Ishikawa (cell line): ENCODE results near the gene ADGRF4.

Experiments
- CEBPB ChIP-seq: IDR thresholded peaks from 2 replicates; pipeline ENCODE4 v1.6.1; 2012
- FOXM1 ChIP-seq: IDR thresholded peaks from 2 replicates; pipeline ENCODE4 v1.6.1; 2012; ENCODE audit warnings: low read depth, borderline replicate concordance
- RAD21 ChIP-seq: IDR thresholded peaks from 2 replicates; pipeline ENCODE4 v1.6.1; 2012; ENCODE audit warnings: low read depth
- TAF1 ChIP-seq: IDR thresholded peaks from 2 replicates; pipeline ENCODE4 v1.6.1; 2012; ENCODE audit warnings: low read depth, mild to moderate bottlenecking
- TEAD4 ChIP-seq: IDR thresholded peaks from 2 replicates; pipeline ENCODE4 v1.6.1; 2012
- USF1 ChIP-seq: IDR thresholded peaks from 2 replicates; pipeline ENCODE4 v1.6.1; 2012
- YY1 ChIP-seq: IDR thresholded peaks from 2 replicates; pipeline ENCODE4 v1.6.1; 2012; ENCODE audit warnings: low read depth
- ZBTB7A ChIP-seq: IDR thresholded peaks from 2 replicates; pipeline ENCODE4 v1.6.1; 2012; ENCODE audit warnings: low read depth
- TF ChIP-seq, protein P1 (sequence below): IDR thresholded peaks from 2 replicates; pipeline ENCODE4 v1.6.1; 2012

DNA sequence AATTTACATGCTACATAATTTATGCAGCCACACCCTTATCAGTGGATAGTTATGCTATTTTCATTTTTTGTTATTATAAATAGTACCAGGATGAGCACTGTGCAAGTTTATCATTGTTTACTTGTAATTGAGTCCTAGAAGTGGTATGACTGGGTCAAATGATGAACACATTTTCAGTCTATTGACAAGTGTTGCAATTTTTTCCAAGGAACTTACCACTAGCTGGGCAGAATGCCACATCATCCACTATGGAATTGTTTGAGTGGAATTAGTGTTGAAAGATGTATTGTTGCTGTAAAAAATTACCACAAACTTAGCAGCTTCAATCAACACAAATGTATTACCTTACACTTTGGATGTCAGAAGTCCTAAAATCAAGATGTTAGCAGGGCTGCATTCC, 45.4 kb downstream of the ADGRF4 start:
- TF ChIP-seq TEAD4: no peak
- TF ChIP-seq FOXM1: no peak
- no peak for TF ChIP-seq RAD21
- no peak for TF ChIP-seq TAF1
- TF ChIP-seq ZBTB7A: no peak
- no peak for TF ChIP-seq USF1
- no peak for TF ChIP-seq CEBPB
- no peak for TF ChIP-seq YY1
- TF ChIP-seq, protein P1, sequence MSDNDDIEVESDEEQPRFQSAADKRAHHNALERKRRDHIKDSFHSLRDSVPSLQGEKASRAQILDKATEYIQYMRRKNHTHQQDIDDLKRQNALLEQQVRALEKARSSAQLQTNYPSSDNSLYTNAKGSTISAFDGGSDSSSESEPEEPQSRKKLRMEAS: no peak
